ENCODE results near the gene PURA.

DNA sequence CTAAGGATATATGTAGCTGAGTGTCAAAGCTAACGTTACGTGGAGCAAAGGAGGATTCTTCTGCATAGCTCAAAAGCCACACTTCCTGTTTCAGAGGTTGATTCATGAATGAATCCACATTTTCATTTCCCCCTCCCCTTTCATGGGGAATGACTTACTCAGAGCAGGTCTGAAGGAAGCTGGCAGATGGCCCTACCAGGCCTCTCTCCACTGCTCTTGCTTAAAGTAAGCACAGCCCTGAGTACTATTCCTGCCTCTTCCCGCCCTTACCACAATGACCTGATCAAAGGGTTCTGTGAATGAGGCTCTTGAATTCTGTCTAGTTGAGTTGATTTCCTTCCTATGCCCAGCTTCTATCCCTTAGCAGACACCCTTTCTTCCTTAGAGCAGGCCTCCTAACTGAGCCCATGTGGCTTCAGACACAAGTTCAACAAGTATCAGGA lies 18.1 kb downstream of the PURA start:
- TF ChIP-seq EZH2 (IDR thresholded peaks at IDR 0.05; ENCODE audit: borderline replicate concordance, insufficient read depth, low read length, poor library complexity, severe bottlenecking) (no peak), CTCF (IDR thresholded peaks at IDR 0.05; ENCODE audit: poor library complexity, severe bottlenecking) (no peak), POLR2AphosphoS5 (IDR thresholded peaks at IDR 0.05) (no peak), RAD21 (conservative IDR thresholded peaks at IDR 0.05) (no peak), TAF1 (IDR thresholded peaks at IDR 0.05; ENCODE audit: low read depth) (no peak), EP300 (conservative IDR thresholded peaks at IDR 0.05; ENCODE audit: poor library complexity, severe bottlenecking) (no peak)
